ENCODE data around the gene STYK1.

STYK1 gene

GRCh38 chr12:10697862-10698261, 24.0 kb upstream of the STYK1 start:
- no peak for FAIRE-seq
- TF ChIP-seq PAX5 (IDR thresholded peaks at IDR 0.05; ENCODE audit: insufficient read depth, low read length, severe bottlenecking) (no peak), POU2F2 (IDR thresholded peaks at IDR 0.05; ENCODE audit: low read depth, low read length) (no peak), POLR2A (IDR thresholded peaks at IDR 0.05; ENCODE audit: low read depth, low read length) (no peak)

GRCh38 chr12:10697156-10697555, 23.3 kb upstream of the STYK1 start:
- DNase-seq (ENCODE audit: insufficient read length, low spot score) (no peak), FAIRE-seq (no peak)
- no peak for TF ChIP-seq SPI1 (IDR thresholded peaks at IDR 0.05; ENCODE audit: low read depth, low read length)
- no peak for TF ChIP-seq POLR2A (IDR thresholded peaks at IDR 0.05; ENCODE audit: low read depth, low read length)
- no peak for TF ChIP-seq POU2F2 (IDR thresholded peaks at IDR 0.05; ENCODE audit: low read depth, low read length)
- no peak for TF ChIP-seq TAF1 (IDR thresholded peaks at IDR 0.05; ENCODE audit: low read depth, low read length)
- TF ChIP-seq POLR2AphosphoS5 (IDR thresholded peaks at IDR 0.05; ENCODE audit: low read depth, low read length): no peak
- TF ChIP-seq PAX5 (IDR thresholded peaks at IDR 0.05; ENCODE audit: insufficient read depth, low read length, severe bottlenecking): no peak

More at GRCh38 chr12:10697862-10698261, 24.0 kb upstream of the STYK1 start:
- DNase-seq (ENCODE audit: insufficient read length, low spot score): no peak

- FAIRE-seq (no peak), DNase-seq (ENCODE audit: insufficient read length, low spot score) (no peak)
Observed at GRCh38 chr12:10690906-10691305, 17.1 kb upstream of the STYK1 start.

GRCh38 chr12:10689146-10689545, 15.3 kb upstream of the STYK1 start:
- no peak for FAIRE-seq

More at GRCh38 chr12:10690906-10691305, 17.1 kb upstream of the STYK1 start:
- TF ChIP-seq POU2F2 (IDR thresholded peaks at IDR 0.05; ENCODE audit: low read depth, low read length): no peak
- no peak for TF ChIP-seq POLR2AphosphoS5 (IDR thresholded peaks at IDR 0.05; ENCODE audit: low read depth, low read length)
- no peak for TF ChIP-seq TAF1 (IDR thresholded peaks at IDR 0.05; ENCODE audit: low read depth, low read length)
- TF ChIP-seq PAX5 (IDR thresholded peaks at IDR 0.05; ENCODE audit: insufficient read depth, low read length, severe bottlenecking): no peak
- no peak for TF ChIP-seq SPI1 (IDR thresholded peaks at IDR 0.05; ENCODE audit: low read depth, low read length)
- TF ChIP-seq POLR2A (IDR thresholded peaks at IDR 0.05; ENCODE audit: low read depth, low read length): no peak

GRCh38 chr12:10688042-10688441, 14.2 kb upstream of the STYK1 start:
- DNase-seq (ENCODE audit: insufficient read length, low spot score): no peak
- TF ChIP-seq PAX5 (IDR thresholded peaks at IDR 0.05; ENCODE audit: insufficient read depth, low read length, severe bottlenecking) (no peak), POLR2A (IDR thresholded peaks at IDR 0.05; ENCODE audit: low read depth, low read length) (no peak), TAF1 (IDR thresholded peaks at IDR 0.05; ENCODE audit: low read depth, low read length) (no peak), POLR2AphosphoS5 (IDR thresholded peaks at IDR 0.05; ENCODE audit: low read depth, low read length) (no peak), POU2F2 (IDR thresholded peaks at IDR 0.05; ENCODE audit: low read depth, low read length) (no peak), SPI1 (IDR thresholded peaks at IDR 0.05; ENCODE audit: low read depth, low read length) (no peak)
- FAIRE-seq: no peak

More at GRCh38 chr12:10689146-10689545, 15.3 kb upstream of the STYK1 start:
- DNase-seq (ENCODE audit: insufficient read length, low spot score): no peak
- TF ChIP-seq PAX5 (IDR thresholded peaks at IDR 0.05; ENCODE audit: insufficient read depth, low read length, severe bottlenecking): no peak
- TF ChIP-seq POLR2A (IDR thresholded peaks at IDR 0.05; ENCODE audit: low read depth, low read length): no peak
- TF ChIP-seq TAF1 (IDR thresholded peaks at IDR 0.05; ENCODE audit: low read depth, low read length): no peak
- TF ChIP-seq SPI1 (IDR thresholded peaks at IDR 0.05; ENCODE audit: low read depth, low read length): no peak
- TF ChIP-seq POU2F2 (IDR thresholded peaks at IDR 0.05; ENCODE audit: low read depth, low read length): no peak
- TF ChIP-seq POLR2AphosphoS5 (IDR thresholded peaks at IDR 0.05; ENCODE audit: low read depth, low read length): no peak

- DNase-seq (ENCODE audit: insufficient read length, low spot score) (no peak), FAIRE-seq (peak; percentile 70)
- TF ChIP-seq TAF1 (IDR thresholded peaks at IDR 0.05; ENCODE audit: low read depth, low read length): no peak
- no peak for TF ChIP-seq POLR2A (IDR thresholded peaks at IDR 0.05; ENCODE audit: low read depth, low read length)
- TF ChIP-seq PAX5 (IDR thresholded peaks at IDR 0.05; ENCODE audit: insufficient read depth, low read length, severe bottlenecking): no peak
- TF ChIP-seq SPI1 (IDR thresholded peaks at IDR 0.05; ENCODE audit: low read depth, low read length): no peak
- no peak for TF ChIP-seq POU2F2 (IDR thresholded peaks at IDR 0.05; ENCODE audit: low read depth, low read length)
- TF ChIP-seq POLR2AphosphoS5 (IDR thresholded peaks at IDR 0.05; ENCODE audit: low read depth, low read length): no peak
Observed at GRCh38 chr12:10672231-10672868, 1.5 kb downstream of the STYK1 start.

GRCh38 chr12:10669533-10669932, 4.3 kb downstream of the STYK1 start:
- FAIRE-seq (no peak), DNase-seq (ENCODE audit: insufficient read length, low spot score) (no peak)
- no peak for TF ChIP-seq POU2F2 (IDR thresholded peaks at IDR 0.05; ENCODE audit: low read depth, low read length)
- no peak for TF ChIP-seq SPI1 (IDR thresholded peaks at IDR 0.05; ENCODE audit: low read depth, low read length)
- TF ChIP-seq TAF1 (IDR thresholded peaks at IDR 0.05; ENCODE audit: low read depth, low read length): no peak
- no peak for TF ChIP-seq POLR2A (IDR thresholded peaks at IDR 0.05; ENCODE audit: low read depth, low read length)
- TF ChIP-seq PAX5 (IDR thresholded peaks at IDR 0.05; ENCODE audit: insufficient read depth, low read length, severe bottlenecking): no peak
- no peak for TF ChIP-seq POLR2AphosphoS5 (IDR thresholded peaks at IDR 0.05; ENCODE audit: low read depth, low read length)

- no peak for TF ChIP-seq TAF1 (IDR thresholded peaks at IDR 0.05; ENCODE audit: low read depth, low read length)
- TF ChIP-seq POLR2AphosphoS5 (IDR thresholded peaks at IDR 0.05; ENCODE audit: low read depth, low read length): no peak
- FAIRE-seq (peak; percentile 28), DNase-seq (ENCODE audit: insufficient read length, low spot score) (no peak)
Observed at GRCh38 chr12:10668526-10668925, 5.3 kb downstream of the STYK1 start.

- peak; percentile 50 for FAIRE-seq
- DNase-seq (ENCODE audit: insufficient read length, low spot score): no peak
- TF ChIP-seq POU2F2 (IDR thresholded peaks at IDR 0.05; ENCODE audit: low read depth, low read length) (no peak), PAX5 (IDR thresholded peaks at IDR 0.05; ENCODE audit: insufficient read depth, low read length, severe bottlenecking) (no peak), TAF1 (IDR thresholded peaks at IDR 0.05; ENCODE audit: low read depth, low read length) (no peak), POLR2AphosphoS5 (IDR thresholded peaks at IDR 0.05; ENCODE audit: low read depth, low read length) (no peak), POLR2A (IDR thresholded peaks at IDR 0.05; ENCODE audit: low read depth, low read length) (no peak), SPI1 (IDR thresholded peaks at IDR 0.05; ENCODE audit: low read depth, low read length) (no peak)
Observed at GRCh38 chr12:10667581-10667980, 6.3 kb downstream of the STYK1 start.

GRCh38 chr12:10664499-10664898, 9.4 kb downstream of the STYK1 start:
- TF ChIP-seq POLR2A (IDR thresholded peaks at IDR 0.05; ENCODE audit: low read depth, low read length) (no peak), PAX5 (IDR thresholded peaks at IDR 0.05; ENCODE audit: insufficient read depth, low read length, severe bottlenecking) (no peak), TAF1 (IDR thresholded peaks at IDR 0.05; ENCODE audit: low read depth, low read length) (no peak), POLR2AphosphoS5 (IDR thresholded peaks at IDR 0.05; ENCODE audit: low read depth, low read length) (no peak), SPI1 (IDR thresholded peaks at IDR 0.05; ENCODE audit: low read depth, low read length) (no peak), POU2F2 (IDR thresholded peaks at IDR 0.05; ENCODE audit: low read depth, low read length) (no peak)
- FAIRE-seq: no peak
- no peak for DNase-seq (ENCODE audit: insufficient read length, low spot score)

Measured in GM12891 (cell line).